Fibroblast of gingiva (primary cell): Measurements from ENCODE around the gene CALR.
A peak's percentile ranks its signal among the peaks of the same experiment; 100 is the strongest.
"Not testable (repeated sequence)": the region's sequence is repeated elsewhere in the genome, so short reads cannot be mapped to it uniquely, and the experiment has no call there.

Experiments used
- DNase-seq: peaks from one replicate; pipeline ENCODE4 v3.0.0-alpha.2; 2011; ENCODE audit warnings: low read depth

The CALR gene

DNA sequence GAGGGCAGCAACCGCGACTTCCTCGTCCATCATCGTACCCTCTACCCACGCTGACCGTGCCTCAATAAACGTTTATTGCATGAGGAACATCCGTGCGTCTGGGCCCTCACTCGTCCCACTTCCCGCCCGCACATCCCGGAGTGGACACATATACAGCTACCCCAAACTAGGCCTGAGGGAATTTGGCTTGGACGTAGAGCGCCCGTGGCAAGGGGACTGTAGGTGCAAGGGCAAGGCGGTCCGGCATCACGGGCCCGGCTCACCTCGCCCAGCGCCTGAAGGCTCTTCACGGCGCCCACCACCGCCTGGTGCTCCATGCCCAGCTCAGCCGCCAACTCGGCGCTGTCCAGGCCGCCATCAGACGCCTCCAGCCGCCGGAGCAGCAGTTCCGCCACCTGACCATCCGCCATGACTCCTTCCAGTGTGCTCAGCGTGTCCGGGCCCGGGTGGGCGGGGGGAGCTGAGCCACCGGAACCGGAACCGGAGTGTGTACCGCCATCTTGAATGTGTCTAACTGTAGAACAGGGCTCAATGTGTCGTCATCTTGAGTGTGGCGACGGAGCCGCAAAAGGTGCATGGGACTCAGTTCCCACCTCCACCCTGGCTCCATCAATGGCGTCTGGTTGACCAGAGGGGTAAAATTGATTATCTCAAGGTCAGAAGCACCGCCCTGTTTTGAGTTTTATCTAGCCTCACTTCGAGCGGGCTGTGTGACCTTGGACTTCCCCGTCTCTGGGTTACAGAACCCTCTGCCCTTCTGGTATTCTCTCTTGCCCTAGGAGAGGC, 4.9 kb upstream of the CALR start, which contains the start of gene FARSA:
TSS of gene FARSA (minus strand) at position 425 of the 786 bp plus-strand sequence. CDS start at position 410, 15 bp downstream.
- DNase-seq: peak; percentile 86

DNA sequence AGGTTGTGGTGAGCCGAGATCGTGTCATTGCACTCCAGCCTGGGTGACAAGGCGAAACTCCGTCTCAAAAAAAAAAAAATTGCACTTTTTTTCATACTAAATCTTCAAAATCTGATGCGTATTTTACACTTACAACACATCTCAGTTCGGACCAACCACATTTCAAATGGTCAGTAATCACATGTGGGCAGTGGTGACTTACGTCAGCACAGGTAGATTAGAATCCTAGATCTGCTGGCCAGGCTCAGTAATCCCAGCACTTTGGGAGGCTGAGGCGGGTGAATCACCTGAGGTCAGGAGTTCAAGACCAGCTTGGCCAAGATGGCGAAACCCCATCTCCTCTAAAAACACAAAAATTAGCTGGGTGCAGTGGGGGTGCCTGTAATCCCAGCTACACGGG, 3.3 kb upstream of the CALR start:
- no peak for DNase-seq

DNA sequence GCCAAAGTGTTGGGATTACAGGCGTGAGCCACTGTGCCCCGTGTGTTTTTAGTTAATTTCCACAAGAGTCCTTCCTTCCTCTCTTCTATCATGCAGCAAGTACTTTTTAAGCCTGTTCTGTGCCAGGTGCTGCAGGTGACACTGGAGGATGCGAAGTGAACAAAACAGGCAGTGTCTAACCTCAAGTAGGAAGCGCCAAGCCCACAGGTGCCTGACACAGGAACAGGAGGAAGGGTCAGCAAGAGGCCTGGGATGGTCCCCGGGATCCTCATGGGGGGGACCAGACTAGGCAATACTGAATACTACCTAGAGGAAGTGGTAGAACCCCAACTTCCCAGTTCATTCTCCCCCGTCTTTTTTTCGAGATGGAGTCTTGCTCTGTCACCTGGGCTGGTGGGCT, 1.8 kb upstream of the CALR start:
- no peak for DNase-seq

DNA sequence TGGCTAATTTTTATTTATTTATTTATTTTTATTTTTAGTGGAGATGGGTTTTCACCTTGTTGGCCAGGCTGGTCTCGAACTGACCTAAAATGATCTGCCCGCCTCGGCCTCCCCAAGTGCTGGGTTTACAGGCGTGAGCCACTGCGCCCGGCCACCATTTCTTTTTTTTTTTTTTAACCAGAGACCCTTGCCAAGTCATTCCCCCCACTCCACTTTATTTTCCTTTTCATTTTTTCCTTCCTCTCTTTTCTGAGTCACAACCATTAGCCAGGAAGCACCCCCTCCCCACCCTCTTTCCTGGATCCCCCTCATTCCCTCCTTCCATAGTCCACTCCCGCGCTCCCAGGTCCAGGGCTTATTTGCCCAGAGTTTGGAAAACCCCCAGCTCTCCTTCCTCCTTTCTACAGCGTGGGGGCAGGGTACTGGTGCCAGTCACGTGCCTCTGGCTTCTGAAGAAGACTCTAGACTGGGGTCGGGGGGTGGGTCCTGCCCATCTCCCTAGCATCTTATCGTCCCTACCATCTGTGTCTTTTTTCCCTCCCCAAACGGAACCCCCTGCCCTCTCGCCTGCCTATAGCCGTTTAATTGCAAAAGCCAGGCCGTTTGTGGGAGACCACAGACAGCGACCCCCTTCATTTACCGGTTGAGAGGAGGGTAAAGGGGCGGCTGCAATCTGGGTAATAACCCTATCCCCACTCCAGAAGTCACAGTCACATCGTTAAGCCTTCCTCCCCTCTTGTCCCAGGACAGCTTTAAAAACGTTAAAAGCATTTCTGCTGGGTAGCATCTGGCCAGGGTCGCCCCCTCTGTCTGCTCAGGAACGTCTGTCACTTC, 1.1 kb upstream of the CALR start:
- DNase-seq: no peak

DNA sequence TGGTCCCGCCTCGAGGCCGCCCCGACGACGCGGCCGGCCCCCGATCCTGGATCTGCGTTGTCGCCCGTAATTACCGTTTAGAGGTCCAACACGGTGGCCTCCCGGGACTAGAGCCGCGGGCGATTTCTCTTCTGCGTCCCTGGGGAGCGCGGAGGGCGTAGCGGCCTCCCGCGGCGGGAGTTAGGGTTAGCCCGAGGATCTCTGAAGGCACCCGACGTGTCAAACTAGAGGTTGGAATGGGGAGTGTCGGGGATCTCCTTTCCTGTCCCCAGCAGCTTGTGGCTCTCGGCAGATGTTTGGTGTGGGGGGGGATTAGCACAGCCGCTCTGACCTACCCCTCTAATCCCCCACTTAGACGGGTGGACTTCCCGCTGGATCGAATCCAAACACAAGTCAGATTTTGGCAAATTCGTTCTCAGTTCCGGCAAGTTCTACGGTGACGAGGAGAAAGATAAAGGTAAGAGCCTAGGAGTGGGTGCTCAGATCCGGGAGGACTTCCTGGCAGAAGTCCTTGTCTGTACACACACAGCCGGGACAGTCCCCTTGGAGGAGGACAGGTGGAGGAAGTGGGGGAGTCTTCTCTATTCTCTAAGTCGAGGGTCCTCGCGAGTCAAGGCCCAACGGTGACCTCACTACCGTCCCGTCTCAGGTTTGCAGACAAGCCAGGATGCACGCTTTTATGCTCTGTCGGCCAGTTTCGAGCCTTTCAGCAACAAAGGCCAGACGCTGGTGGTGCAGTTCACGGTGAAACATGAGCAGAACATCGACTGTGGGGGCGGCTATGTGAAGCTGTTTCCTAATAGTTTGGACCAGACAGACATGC, 581 bp downstream of the CALR start:
- DNase-seq: peak; percentile 55

DNA sequence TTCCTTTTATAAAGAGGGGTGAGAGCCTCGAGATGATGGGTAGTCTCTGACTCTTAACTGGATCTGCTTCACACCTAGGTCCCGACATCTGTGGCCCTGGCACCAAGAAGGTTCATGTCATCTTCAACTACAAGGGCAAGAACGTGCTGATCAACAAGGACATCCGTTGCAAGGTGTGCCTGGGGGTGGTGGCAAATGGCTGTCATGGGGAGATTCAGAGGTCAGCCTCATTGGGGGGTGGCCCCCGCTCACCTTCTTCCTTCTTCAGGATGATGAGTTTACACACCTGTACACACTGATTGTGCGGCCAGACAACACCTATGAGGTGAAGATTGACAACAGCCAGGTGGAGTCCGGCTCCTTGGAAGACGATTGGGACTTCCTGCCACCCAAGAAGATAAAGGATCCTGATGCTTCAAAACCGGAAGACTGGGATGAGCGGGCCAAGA, 1.6 kb downstream of the CALR start:
- no peak for DNase-seq

DNA sequence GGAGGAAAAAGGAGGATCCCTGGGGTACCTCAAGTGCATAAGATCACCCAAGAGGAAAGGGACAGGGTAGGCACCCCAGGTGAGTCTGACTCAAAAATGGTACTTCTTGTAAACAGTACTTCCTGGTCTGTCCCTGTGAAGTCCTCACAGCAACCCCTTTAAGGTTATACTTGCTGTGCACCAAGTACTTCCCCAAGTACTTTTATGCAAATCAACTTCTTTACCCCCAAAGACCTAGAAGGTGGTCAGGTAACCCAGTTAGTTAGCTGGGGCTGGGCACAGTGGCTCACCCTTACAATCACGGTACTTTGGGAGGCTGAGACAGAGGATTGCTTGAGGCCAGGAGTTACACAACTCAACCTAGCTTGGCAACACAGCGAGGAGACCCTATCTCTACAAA, 2.5 kb downstream of the CALR start:
- DNase-seq: no peak

DNA sequence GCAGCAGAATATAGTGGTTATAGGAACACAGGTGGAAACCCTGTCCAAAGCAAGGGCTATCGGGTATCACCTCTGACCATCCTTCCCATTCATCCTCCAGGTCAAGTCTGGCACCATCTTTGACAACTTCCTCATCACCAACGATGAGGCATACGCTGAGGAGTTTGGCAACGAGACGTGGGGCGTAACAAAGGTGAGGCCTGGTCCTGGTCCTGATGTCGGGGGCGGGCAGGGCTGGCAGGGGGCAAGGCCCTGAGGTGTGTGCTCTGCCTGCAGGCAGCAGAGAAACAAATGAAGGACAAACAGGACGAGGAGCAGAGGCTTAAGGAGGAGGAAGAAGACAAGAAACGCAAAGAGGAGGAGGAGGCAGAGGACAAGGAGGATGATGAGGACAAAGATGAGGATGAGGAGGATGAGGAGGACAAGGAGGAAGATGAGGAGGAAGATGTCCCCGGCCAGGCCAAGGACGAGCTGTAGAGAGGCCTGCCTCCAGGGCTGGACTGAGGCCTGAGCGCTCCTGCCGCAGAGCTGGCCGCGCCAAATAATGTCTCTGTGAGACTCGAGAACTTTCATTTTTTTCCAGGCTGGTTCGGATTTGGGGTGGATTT, 5.1 kb downstream of the CALR start:
- DNase-seq: no peak

DNA sequence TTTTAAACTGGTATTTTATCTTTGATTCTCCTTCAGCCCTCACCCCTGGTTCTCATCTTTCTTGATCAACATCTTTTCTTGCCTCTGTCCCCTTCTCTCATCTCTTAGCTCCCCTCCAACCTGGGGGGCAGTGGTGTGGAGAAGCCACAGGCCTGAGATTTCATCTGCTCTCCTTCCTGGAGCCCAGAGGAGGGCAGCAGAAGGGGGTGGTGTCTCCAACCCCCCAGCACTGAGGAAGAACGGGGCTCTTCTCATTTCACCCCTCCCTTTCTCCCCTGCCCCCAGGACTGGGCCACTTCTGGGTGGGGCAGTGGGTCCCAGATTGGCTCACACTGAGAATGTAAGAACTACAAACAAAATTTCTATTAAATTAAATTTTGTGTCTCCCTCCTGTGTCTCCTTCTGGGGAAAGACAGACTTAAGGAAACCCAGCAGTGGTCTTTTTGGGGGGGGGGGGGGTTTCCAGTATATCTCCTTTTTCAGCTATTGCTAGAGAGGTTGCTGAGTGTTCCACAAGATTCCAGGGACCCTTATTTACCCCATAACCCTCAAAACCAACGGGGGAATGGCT, 5.8 kb downstream of the CALR start:
- DNase-seq: no peak

DNA sequence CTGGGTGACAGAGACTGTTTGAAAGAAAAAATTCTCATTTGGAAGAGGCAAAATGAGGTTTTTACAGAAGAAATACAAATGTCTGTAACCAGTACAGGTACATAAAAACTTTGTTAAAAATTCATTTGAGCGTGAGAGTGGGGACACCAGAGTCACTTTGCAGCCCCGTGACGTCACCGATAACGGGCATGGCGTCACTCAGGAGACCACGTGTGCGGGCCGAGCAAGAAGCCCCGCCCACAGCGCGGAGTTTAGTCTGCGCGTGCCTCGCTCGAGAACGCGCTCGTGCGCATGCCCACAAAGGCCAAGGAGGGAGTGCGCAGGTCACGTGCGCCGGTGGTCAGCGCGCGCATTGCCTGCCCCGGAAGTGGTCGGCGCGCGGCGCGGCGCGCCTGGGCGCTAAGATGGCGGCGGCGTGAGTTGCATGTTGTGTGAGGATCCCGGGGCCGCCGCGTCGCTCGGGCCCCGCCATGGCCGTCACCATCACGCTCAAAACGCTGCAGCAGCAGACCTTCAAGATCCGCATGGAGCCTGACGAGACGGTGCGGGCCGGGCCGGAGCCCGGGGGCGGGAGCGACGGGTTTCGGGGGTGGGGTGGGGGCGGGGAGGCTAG, 7.2 kb downstream of the CALR start, which contains the start of gene RAD23A:
TSS of gene RAD23A (plus strand) at position 384 of the 613 bp plus-strand sequence. CDS start at position 471, 87 bp downstream.
- DNase-seq: peak; percentile 98

DNA sequence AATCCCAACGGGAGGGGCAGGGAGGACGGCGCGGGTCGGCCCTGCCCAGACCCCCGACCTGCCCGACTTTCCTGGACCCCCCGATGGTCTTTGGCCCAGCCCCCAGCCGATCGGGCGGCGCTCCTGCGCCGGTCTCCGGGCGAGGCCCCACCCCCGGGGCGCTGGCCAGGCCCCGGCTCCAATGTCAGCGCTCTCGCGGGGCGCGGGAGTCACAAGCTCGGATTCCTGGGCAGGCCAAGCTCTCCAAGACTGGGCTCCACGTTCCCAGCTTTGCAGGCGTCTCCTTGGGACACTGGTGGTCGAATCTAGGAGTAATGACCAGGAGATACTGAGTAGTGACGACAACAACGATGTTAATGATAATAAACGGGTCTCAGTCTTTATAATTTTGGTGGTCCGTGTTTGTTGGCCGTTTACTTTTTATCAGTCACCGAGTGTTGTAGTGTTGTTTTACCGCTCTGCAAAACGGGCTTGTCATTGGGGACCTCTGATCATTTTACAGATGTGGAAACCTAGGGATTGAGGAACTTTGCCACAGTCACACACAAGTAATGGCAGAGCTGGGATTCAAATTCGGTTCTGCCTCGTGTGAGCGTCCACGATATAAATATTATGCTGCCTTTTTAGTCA, 7.8 kb downstream of the CALR start:
- DNase-seq: peak; percentile 85

DNA sequence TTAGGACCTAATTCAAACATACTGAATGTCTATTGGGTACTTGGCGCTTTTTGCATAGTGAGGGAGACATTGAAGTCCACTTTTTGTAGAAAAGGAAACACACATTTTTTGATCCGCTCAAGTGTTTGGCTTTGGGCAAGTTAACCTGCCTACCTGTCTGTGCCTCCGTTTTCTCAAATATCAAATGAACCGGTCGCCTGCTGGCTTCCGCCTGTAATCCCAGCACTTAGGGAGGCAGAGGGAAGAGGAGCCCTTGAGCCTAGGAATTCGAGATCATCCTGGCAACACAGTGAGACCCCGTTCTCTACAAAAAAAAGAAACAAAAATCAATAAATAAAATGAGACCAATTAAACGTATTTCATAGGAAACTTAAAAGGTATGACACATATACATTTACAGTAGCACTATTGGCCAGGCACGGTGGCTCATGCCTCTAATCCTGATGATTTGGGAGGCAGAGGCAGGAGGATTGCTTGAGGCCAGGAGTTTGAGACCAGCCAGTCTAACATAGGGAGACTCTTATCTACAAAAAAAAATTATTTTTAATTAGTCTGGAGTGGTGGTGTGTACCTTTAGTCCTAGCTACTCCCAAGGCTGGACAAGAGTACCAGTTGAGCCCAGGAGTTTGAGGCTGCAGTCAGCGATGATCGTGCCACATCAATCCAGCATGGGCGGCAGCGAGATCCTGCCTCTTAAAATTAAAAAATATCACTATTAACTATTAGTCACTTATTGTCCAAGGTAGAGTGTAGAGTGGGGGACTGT, 8.5 kb downstream of the CALR start:
- no peak for DNase-seq

DNA sequence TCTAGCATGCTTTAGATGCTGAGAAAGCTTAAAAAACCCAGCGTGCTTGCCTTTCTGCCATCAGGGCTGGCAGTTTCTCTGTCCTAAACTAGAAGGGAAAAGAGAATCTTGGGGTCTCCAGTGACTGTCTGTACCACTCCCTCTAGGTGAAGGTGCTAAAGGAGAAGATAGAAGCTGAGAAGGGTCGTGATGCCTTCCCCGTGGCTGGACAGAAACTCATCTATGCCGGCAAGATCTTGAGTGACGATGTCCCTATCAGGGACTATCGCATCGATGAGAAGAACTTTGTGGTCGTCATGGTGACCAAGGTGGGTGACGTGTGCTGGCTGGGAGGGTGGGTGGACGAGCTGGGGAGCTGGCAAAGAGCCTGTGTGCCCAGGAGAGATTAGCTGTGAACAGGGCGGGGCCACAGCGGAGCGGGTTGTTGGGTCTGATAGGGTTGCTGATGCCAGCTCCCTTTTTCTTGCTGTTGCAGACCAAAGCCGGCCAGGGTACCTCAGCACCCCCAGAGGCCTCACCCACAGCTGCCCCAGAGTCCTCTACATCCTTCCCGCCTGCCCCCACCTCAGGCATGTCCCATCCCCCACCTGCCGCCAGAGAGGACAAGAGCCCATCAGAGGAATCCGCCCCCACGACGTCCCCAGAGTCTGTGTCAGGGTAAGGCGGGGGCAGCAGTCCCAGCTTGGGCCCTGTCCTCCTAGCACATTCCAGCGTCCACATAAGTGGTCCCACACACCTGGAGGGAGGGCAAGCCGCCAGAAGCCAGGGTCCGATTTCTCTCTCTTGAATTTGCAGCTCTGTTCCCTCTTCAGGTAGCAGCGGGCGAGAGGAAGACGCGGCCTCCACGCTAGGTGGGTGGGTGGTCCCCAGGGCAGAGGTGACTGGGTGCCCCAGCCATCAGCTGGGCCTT, 9.5 kb downstream of the CALR start:
- no peak for DNase-seq

DNA sequence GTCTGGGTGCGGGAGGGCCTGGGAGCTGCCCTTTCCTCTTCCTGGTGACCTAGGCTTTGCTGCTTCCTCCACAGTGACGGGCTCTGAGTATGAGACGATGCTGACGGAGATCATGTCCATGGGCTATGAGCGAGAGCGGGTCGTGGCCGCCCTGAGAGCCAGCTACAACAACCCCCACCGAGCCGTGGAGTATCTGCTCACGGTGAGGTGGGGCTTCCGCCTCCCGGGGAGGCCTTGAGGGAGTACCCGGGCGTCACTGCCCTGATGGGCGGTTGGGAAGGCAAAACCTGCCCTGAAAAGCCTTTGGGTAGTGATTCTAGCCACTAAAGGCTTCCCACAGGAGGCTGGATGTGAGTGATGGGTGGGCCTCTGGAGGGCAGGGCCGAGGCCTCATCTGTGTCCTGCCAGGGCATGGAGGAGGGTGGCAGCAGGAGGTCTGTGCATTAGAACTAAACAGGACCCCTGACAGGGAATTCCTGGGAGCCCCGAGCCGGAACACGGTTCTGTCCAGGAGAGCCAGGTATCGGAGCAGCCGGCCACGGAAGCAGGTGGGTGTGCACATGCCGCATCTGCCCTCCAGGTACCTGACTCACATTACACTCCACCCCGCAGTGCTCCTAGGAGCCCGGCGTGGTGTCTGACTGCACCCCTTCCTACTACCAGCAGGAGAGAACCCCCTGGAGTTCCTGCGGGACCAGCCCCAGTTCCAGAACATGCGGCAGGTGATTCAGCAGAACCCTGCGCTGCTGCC, 10.4 kb downstream of the CALR start:
- no peak for DNase-seq

DNA sequence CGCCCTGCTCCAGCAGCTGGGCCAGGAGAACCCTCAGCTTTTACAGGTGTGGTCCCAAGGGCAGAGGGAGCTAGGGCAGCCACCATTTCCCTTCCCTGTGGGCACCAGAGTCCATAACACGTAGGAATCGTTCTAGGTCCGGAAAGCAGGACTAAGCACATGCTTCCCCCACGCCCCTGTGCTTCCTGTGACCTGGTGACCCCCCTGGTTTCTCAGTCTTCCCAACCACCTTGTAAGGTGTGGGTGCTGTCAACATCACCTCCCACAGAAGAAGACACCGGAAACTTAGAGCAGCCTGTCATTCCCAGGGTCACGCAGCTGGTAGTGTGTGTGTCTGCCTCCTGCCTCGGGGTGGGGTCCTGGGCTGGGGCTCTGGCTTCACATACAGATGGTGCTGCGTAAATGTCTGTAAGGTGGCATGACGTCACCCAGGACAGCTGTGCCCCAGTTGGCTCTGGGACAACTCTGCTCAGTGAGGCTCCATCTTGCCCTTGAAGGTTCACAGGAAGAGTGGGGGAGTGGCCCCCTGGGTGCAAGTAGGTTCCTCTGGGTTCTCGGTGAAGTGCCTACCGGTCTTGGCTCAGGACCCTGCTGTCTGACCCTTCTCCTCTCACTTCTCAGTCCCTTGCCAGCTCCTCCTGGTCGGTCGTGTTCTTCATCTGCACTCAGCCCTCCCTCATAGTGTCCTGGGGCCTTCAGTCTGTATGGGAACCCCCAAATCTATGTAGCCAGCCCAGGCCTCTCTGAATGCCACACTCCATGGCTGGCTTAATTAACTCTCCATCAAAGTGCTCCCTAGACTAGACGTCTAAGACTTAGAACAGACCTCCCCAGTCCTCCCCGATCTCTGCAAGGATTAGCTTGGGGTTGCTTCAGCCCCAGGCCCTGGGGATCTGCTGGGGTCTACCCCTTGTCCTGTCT, 11.2 kb downstream of the CALR start:
- DNase-seq: no peak

DNA sequence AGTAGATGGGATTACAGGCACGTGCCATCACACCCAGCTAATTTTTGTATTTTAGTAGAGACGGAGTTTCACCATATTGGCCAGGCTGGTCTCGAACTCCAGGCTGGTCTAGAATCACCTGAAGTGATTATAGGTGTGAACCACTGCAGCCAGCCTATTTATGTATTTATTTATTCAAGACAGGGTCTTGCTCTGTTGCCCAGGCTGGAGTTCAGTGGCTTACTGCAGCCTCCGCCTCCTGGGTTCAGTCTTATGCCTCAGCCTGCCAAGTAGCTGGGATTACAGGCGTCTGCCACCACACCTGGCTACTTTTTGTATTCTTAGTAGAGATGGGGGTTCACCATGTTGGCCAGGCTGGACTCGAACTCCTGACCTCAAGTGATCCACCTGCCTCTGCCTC, 13.6 kb downstream of the CALR start:
- DNase-seq: not testable (repeated sequence)
